GM18868 (cell line): ENCODE results near the gene CPAMD8.
A peak's percentile ranks its signal among the peaks of the same experiment; 100 is the strongest.

Source experiments
- ATAC-seq: cut with Tn5 transposase; IDR thresholded peaks from one replicate; pipeline ENCODE4 v1.9.1; 2021; ENCODE audit warnings: mild to moderate bottlenecking, moderate library complexity; ENCODE audit not compliant: unreplicated experiment

Gene CPAMD8

DNA sequence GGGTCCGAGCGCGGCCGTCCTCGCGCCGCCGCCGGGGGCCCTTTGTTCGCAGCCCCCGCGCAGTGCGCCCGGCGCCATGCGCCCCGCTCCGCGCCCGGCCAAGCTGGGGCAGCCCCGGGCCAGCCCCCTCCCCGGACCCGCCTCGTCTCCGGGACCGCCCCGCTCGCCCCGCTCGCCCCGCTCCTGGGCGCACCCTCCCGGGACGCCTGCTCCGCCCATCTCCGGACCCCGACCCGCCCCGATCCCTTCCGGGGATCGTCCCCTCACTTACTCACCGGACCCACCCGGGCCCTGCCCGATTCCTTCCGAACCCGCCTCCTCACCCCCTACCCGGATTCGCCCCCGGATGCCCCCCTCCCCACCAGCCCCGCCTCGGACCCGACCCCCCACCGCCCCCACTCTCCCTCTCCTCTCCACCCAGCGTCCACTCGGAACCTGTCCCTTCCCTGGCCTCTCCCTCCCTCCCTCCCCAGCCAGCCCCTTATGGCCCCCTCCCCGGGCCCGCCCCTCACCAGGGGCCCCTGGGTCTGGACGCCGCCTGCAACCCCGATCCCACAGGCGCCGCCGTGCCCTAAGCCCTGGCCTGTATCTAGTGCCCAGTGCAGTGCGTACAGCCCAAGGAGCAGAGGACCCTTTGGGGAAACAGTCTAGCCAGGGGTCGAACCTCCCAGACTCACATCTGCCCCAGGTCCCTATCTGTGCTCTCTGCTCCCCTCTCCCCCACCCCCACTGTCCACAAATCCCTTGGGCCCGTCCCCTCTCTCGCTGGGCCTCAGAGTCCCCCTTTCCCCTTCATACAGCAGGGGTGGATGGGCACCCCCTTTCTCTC lies at the start of gene CPAMD8:
CPAMD8 (minus strand) TSS at position 105 of the 829 bp plus-strand sequence. CDS start 168 bp downstream, outside the sequence.
- no peak for ATAC-seq

DNA sequence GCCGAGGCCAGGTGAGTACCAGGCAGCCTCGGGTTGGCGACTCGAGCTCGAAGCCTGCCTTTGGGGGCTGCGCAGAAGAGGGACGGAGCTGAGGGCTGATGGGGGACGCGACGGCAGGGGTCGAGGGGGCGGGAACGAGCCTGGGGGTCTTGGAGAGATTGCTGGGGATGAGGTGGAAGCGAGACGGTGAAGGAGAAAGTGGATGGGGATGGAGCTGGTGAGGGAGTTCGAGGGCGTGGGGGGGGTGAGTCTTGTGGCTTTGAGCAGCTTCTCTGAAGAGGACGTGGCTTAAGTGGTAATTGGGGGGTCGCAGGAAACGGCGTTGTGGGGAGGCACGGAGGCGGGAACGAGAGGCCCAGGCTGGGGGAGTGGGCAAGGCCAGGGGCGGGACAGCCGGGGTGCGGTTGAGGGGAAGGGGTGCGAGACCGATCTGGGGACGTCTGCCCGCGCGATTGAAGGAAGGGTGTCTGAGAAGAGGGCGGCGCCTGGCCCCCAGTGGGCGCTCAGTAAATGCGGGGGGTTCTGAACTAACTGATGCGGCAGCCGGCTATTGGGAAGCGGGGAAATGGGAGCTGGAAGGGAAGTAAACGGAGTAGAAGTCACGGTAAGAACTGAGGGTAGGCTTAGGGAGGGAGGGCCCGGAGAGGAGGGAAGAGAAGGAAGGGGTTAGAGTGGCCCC lies 49.4 kb upstream of the CPAMD8 start:
- no peak for ATAC-seq

DNA sequence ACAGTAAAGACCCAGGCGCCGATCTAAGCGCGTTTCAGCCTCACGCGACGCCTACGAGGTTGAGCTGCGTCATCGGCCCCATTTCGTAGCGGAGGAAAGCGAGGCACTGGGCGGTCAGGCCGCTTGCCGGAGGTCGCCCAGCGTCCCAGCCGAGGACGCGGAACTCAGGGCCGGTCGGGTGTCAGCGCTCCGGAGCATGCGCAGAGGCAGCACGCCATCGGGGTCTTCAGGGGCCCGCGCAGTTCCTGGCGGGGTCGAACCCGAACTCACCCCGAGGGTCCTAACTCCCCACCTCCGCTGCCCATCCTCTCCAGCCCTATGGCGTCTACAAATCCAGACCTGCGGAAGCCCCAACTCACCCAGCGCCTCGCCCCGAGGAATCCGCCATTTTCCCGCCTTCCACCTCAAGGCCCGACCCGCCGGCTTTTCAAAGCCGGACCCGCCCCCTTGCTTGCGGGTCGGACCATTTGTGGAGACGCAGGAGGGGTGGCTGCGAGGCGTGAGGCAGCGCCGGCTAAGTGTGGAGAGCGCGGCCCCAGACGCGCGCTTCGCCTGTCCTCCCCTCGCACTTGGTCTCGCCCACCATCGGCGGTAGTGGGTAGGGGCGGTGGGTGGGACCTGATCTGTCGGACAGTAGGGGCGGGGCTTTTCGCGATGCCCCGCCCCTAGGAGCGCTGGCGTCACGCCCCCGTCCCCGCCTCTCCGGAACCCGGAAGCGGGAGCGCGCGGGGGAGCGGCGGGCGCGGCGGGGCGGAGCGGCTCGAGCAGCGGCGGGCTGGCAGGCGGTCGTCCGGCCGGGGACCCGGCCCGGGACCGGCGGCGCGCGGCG lies 48.6 kb upstream of the CPAMD8 start, which contains the start of the genes HAUS8 and MYO9B:
HAUS8 (minus strand) TSS at position 418 of the 829 bp plus-strand sequence; CDS start at position 388, 30 bp downstream.
MYO9B (plus strand) TSS at position 743 of the 829 bp plus-strand sequence. CDS start 25,941 bp downstream, outside the sequence.
- ATAC-seq: peak; percentile 73

DNA sequence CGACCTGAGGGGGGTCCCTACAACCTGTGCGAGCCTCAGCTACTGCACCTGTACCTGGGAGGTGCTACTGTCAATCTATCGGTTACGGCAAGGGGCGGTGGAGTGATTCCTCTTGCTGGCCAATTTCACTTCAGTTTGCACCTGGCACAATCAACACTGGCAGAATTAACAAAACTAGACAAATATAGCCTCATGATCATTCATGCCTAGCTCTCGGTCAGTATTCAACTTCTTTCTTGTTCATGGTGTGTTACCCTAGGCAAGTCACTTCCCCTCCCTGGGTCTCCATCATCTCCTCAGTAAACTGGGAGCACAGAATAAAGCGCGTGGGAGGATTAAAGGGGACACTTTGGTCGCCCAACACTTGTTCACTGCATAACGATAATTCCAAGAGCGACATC lies 48.0 kb upstream of the CPAMD8 start:
- no peak for ATAC-seq

DNA sequence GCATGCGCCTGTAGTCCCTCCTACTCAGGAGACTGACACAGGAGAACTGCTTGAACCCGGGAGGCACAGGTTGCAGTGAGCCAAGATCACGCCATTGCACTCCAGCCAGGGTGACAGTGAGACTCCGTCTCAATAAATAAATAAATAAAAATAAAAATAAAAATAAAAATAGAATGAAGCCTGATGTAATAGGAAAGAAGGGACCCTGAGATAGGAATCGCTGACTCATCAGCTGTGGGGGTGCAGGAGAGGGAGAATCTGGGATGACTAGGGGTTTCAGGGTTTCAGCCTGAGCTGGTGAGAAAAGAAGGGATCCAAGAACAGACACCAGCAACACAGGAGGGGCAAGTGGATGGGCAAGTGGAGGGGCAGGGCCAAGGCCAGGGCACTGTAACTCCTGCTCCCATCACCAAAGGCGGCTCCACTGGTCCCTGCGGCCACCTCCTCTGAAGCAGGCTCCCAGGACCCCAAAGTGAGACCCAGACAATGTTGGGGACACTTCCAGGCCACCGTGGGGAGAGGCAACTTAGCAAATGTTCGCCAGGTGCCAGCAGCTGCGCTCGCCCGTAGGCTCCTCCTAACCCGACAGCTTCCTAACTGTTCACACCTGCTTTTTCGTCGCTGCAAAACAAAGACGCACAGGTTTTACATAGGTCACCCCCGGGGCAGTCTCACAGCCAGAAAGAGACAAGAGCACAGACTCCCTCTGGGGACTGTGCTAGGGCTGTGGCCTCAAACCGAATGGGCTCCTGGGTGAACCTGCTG lies 47.4 kb upstream of the CPAMD8 start:
- ATAC-seq: no peak

DNA sequence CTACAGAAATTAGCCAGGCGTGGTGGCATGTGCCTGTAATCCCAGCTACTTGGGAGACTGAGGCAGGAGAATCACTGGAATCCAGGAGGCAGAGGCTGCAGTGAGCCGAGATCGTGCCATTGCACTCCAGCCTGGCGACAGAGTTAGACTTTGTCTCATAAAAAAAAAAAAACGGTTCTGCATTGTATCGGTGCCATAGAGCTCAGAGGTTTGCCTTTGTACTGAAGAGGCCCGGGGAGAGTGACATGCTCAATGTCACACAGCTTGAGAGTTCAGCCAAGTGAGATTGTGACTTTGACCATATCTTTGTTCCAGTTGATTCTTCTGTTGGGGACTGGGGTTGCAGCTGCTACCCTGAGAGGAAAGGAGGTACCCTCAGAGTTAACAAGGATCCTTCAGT lies 44.3 kb upstream of the CPAMD8 start:
- no peak for ATAC-seq

DNA sequence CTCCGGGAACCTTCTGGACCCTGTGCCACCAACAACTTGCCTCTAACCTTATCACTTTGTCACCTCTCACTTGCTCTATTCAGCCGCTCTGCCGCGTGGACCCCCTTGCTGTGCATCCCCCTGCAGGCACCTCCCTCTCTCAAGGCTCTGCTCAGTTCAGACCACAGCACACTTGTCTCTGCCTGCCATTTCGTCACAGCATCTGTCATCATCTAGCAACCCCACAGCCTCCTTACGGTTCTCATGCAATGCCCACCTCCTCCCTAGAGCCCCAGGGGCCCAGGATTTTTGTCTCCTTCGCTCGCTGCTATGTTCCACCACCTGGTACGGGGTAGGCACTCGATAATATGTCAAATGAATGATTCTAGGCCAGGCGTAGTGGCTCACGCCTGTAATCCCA lies 43.8 kb upstream of the CPAMD8 start:
- no peak for ATAC-seq

DNA sequence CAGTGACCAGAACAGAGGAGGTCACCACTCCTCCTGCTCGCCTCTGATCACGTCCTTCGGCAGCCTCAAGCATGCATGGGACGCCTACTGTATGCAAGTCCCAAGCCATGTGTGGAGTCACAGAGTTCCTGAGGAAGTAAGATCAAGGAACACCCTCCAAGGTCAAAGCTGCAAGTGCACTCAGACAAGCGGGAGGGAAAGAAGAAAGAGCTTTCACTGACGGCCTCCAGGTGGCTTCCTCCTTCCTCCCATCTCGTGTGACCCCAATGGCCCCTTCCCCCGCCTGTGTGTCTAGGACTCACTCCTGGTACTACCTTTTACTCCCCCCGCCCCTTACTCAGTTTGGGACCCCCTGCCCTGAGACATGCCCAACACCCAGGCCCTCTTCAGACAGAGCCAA lies 42.6 kb upstream of the CPAMD8 start:
- no peak for ATAC-seq

DNA sequence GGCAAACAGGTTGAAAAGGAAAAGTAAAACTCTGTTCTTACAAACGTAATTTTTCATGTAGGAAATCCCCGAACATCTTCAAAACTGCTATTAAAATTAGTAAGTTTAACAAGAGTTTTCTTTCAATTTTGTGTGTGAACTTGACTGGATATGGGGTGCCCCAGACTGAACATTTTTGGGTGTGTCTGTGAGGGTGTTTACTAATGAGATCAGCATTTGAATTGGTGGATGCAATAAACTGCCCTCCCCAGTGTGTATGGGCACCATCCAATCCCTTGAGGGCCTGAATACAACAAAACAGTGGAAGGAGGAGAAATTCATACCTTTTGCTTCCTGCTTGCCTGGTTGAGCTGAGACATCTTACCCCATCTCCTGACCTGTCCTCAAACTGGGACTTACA lies 36.8 kb upstream of the CPAMD8 start:
- no peak for ATAC-seq

DNA sequence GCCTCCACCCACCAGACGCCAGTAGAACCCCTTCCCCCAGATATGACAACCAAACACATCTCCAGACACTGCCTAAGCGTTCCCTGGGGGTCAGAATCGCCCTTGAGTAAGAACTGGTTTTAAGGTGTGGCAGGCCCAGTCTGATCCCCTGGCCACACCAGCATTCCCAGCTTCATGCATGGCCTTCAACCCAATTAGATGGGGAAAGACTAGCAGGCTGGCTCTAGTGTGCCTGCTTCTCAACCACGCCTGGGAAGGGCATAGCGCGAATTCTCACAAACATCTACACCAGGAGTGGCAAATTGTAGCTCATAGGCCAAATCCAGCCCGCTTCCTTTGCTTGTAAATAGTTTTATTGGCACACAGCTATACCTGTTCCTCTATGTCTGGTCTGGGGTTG lies 35.1 kb upstream of the CPAMD8 start:
- no peak for ATAC-seq

DNA sequence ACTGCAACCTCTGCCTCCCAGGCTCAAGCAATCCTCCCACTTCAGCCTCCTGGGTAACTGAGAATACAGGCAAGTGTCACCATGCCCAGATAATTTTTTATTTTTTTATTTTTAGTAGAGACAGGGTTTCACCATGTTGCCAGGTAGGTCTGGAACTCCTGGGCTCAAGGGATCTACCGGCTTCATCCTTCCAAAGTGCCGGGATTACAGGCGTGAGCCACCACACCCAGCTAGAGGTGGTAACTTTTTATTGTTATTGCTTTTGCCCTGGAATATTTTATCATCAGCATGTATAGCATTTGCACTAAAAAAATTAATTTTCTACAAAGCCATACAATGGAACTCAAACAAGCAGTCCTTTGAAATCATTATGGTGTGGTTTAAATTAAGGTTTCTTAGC lies 34.6 kb upstream of the CPAMD8 start:
- ATAC-seq: no peak

DNA sequence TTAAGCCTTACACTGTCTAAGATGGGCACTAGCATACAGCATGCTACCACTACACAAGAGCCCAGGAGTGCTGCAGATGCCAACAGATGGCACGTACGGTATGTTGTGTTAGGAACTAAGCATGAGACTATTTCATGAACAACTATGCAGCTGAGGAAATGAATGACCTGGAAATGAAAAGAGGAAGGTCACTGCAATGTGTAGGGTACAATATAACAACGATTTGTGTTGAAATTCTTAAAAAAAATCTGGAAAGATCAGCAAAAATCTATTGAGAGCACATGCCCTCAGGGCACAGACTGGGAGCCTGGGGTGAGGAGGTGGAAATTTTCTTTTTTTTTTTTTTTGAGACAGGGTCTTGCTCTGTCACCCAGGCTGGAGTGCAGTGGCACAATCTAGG lies 34.2 kb upstream of the CPAMD8 start:
- ATAC-seq: no peak

DNA sequence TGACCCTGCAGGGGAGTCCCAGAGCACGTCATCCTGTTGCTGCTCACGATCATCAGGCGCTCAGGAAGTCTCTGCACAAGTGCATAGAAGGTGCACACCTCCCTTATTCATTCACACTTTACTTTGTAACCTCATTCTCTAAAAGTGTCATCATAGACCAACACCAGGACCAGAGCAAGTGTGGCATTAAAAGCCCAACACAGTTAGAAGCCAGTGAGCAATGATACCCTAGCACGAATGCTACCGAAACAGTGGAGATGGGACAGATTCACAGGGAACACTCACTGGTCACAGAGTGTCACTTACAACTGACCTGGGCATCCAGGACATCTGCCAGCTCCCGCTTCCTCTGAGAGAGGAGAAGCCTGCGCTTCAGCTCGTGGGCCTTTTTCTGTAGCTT lies 31.6 kb upstream of the CPAMD8 start:
- no peak for ATAC-seq

DNA sequence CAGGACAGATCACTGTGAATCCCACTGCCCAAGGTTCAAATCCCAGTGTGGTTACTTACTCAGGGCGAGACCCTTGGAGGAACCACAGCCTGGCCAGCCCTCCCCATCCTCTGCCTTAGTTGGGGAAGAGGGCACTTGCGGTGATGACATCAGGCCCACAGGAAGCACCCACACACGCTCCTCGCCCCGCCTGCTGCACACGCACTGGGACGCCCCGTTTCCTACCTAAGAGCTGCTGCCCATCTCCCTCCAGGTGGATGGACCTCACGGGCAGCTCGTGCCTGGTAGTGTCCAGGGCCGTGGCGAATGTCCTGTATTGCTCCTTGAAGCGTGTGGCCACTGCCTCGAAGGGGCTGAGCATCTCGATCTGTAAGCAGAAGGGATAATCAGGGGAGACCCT lies 29.0 kb upstream of the CPAMD8 start:
- no peak for ATAC-seq

DNA sequence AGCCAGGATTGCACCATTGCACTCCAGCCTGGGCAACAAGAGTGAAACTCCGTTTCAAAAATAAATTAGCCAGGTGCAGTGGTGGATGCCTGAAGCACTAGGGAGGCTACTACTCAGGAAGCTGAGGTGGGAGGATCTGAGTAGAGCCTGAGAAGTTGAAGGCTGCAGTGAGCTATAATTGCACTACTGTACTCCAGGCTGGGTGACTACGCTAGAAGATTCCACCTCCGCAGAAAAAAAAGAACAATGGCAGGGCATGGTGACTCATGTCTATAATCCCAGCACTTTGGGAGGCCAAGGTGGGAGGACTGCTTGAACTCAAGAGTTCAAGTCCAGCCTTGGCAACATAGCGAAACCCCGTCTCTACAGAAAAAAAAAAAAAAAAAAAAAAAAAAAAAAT lies 28.1 kb upstream of the CPAMD8 start:
- no peak for ATAC-seq

DNA sequence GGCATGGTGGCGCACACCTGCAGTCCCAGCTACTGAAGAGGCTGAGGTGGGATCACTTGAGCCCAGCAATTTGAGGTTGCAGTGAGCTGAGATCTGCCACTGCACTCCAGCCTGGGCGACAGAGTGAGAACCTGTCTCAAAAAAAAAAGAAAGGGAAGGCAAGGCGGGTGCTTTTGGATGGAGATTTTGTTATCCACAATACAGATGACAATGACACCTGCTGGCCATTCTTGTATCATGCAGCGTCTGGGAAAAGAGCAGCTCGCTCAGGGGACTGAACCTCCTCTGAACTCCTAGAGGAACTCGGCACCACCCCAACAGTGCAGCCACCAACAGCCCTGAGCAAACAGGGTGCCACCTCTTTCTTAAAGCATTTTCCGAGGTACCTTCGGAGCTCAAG lies 25.8 kb upstream of the CPAMD8 start:
- no peak for ATAC-seq

DNA sequence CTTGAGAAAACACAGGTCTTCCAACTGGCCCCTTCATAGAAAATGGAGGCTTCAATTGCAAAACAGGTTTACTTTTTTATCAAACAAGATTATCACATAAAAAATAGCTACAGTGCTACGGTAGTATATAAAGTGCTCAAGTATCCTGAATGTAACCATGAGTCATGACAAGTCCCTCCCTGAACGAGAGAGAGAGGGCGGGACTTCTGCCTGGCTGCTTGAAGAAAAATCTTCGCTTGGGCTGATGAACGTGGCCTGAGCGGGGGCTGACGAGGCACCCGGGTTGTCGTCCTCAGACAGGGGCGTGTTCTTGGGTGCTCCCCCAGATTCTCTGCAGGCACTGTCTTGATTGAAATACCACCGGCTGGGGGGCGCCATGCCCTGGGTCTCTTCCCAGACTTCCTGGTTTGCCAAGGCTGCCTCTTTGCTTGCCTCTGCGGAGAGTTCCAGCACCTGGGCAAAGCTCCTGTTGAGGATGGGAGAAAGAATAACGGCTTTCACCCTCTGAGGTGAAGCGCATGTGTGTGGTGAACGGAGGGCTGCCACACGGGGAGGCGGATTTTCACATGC lies 23.2 kb upstream of the CPAMD8 start:
- no peak for ATAC-seq

DNA sequence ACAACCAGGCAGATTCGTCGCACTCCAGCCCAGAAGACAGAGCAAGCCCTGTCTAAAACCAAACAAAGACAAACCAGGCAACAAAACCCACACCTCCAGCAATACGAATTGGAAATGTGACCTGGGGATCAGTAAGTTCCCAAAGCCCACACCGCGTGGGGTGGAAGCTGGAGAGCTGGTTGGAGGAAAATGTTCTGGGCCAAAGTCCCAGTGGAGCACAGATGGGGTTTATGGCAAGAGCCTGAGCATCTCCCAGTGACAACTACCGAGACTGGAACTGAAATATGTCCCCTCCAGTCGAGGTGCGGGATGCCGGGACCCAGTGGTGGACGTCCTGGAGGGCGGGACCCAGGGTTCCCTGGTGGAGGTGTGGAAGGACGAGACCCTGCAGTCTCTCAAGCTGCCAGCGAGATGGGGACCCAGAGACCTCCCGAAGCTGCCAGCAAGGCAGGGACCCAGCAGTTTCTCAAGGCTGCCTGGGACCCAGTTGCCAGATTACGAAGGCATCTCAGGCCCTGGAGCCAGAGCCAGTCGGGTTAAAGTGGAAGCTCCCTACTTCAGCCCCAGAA lies 22.4 kb upstream of the CPAMD8 start:
- no peak for ATAC-seq

DNA sequence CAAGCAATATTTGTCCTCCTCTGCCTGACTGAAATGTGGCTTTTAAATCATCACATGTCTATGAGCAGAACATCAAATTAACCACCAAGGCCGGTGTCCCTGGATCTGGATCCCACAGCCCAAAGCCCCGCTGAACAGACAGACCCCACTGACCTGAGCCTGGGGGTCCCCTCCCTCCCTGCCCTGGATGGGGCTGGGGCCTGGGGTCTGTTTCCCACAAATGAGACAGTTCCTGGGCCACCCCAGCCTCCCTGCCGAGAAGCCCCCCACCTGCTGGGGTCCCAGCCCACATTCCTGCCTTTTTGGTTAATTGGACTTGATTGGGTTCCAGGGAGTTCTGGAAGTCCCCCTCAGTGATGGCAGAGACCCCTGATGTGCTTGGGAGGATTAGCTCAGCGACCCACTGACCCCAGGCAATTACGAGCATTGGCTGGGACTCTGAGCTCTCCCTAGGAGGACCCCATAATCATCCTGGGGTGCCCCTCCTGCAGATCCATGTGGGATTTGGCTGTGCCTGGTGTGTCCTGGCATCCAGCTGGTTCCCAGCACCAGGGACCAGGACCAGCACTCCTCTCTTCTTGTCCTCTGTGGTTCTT lies 19.4 kb upstream of the CPAMD8 start:
- no peak for ATAC-seq

DNA sequence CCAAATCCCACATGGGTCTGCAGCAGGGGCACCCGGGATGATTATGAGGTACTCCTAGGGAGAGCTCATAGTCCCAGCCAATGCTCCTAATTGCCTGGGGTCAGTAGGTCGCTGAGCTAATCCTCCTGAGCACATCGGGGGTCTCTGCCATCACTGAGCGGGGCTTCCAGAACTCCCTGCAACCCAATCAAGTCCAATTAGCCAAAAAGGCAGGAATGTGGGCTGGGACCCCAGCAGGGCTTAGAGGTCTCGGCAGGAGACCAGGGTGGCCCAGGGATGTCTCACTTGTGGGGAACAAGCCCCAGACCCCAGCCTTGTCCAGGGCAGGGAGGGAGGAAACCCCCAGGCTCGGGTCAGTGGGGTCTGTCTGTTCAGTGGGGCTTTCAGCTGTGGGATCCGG lies 17.1 kb upstream of the CPAMD8 start:
- no peak for ATAC-seq
